Lung (tissue), 12 donors: ENCODE data around the gene AGR2. TPM values are rescaled to one million over a fixed set of nuclear protein-coding genes. Genes with fewer than 3 reads are reported as not detected.

ENCODE experiments used
- ATAC-seq: fragments of 200-7000 bp; cut with Tn5 transposase; one replicate; pipeline ENCODE4 v1.9.1; 2020; ENCODE audit warnings: moderate number of reproducible peaks; ENCODE audit not compliant: insufficient read depth, low FRiP score
- DNase-seq, 3 donors: peaks; one replicate each; pipeline ENCODE4 v3.0.0-alpha.2; 2013 to 2017
- H3K27ac ChIP-seq, 2 donors: one replicate each; pipeline ENCODE4 v1.5.1; 2013; ENCODE audit warnings: mild to moderate bottlenecking in 2 of 2, moderate library complexity in 2 of 2, control low read depth in 1 of 2, inconsistent platforms in 1 of 2, low read depth in 1 of 2, low read length in 1 of 2
- H3K27me3 ChIP-seq, 3 donors: one replicate each; pipeline ENCODE4 v1.5.1; 2013; ENCODE audit warnings: low read length in 2 of 3; ENCODE audit not compliant: control insufficient read depth in 3 of 3, insufficient read depth in 3 of 3
- H3K36me3 ChIP-seq, 4 donors: one replicate each; pipeline ENCODE4 v1.5.1; 2013; ENCODE audit warnings: low read length in 4 of 4, mild to moderate bottlenecking in 1 of 4, moderate library complexity in 1 of 4; ENCODE audit not compliant: control insufficient read depth in 4 of 4, insufficient read depth in 4 of 4
- H3K4me1 ChIP-seq, 5 donors: one replicate each; pipeline ENCODE4 v1.5.1; 2013; ENCODE audit warnings: low read length in 5 of 5, mild to moderate bottlenecking in 2 of 5, moderate library complexity in 1 of 5; ENCODE audit not compliant: control insufficient read depth in 5 of 5, insufficient read depth in 5 of 5
- H3K4me3 ChIP-seq: one replicate; pipeline ENCODE4 v1.5.1; 2013; ENCODE audit warnings: mild to moderate bottlenecking, control low read depth, moderate library complexity
- H3K9ac ChIP-seq, 2 donors: one replicate each; pipeline ENCODE4 v1.5.1; 2013; ENCODE audit warnings: low read length in 2 of 2, control low read depth in 1 of 2; ENCODE audit not compliant: insufficient read depth in 1 of 2
- H3K9me3 ChIP-seq, 4 donors: one replicate each; pipeline ENCODE4 v1.5.1; 2013; ENCODE audit warnings: low read length in 3 of 4, mild to moderate bottlenecking in 1 of 4, moderate library complexity in 1 of 4; ENCODE audit not compliant: control insufficient read depth in 4 of 4, insufficient read depth in 3 of 4
- CTCF ChIP-seq: IDR thresholded peaks from 2 replicates; pipeline ENCODE4 v1.5.1; 2012; ENCODE audit warnings: mild to moderate bottlenecking; ENCODE audit errors: control extremely low read depth, extremely low read depth
- WGBS, 2 donors: extraction: QIAGEN DNeasy Blood & Tissue Kit; methylation state at CpG; one replicate each; pipeline ENCODE4 v1.1.7; 2013; 5-methylcytosine and 5-hydroxymethylcytosine counted together
- polyA plus RNA-seq, 2 donors: library from polyadenylated mRNA; stranded (reverse); fragments of 200-250 nt; gene quantifications; one replicate each; pipeline ENCODE4 v1.2.1, GENCODE V29; 2013
- total RNA-seq, 2 donors: library from RNA; depleted of rRNA in 1 of 2; stranded (reverse); fragments of >200 nt in 1 of 2; gene quantifications; one replicate each; pipeline ENCODE4 v1.2.1, GENCODE V29; 2014 to 2021
- donor health status: control.
- donor health status: control.
- donor health status: Bipolar disorder and iron deficiency.
- donor health status: healthy.
- donor health status: DM: yes; HTN: yes; CAD: no.

The AGR2 gene
- total and polyA plus RNA-seq, 4 donors = 137 to 420 (median 290) TPM

GRCh38 chr7:16745645-16746044, 59.2 kb downstream of the AGR2 start:
- no peak overlapping the region for H3K4me3 ChIP-seq
- no peak overlapping the region for H3K9ac ChIP-seq
- no peak overlapping the region for H3K27ac ChIP-seq
- no peaks in the 10 kb centered on the region for H3K27me3 ChIP-seq
- ATAC-seq (no peak), DNase-seq (peak in 1 of 3 donors; percentile 34)
- TF ChIP-seq CTCF = no peak
- no peaks in the 10 kb centered on the region for H3K36me3 ChIP-seq
- H3K9me3 ChIP-seq = no peaks in the 10 kb centered on the region
- 23 to 75% methylated on average over 2 of the region's 2 CpGs for WGBS, 2 donors
- H3K4me1 ChIP-seq = peaks cover 0 to 48% (median 9%) of the 10 kb centered on the region in 5 donors

- no peak overlapping the region for H3K4me3 ChIP-seq
- peak overlapping the region in 1 of 2 donors; percentile 55 for H3K27ac ChIP-seq
- no peak overlapping the region for H3K9ac ChIP-seq
- WGBS, 2 donors = 59 to 69% methylated on average over 6 of the region's 6 CpGs
- DNase-seq (no peak), ATAC-seq (no peak)
- no peaks in the 10 kb centered on the region for H3K27me3 ChIP-seq
- no peaks in the 10 kb centered on the region for H3K9me3 ChIP-seq
- H3K36me3 ChIP-seq = no peaks in the 10 kb centered on the region
- no peak for TF ChIP-seq CTCF
- H3K4me1 ChIP-seq = peaks cover 0 to 56% (median 9%) of the 10 kb centered on the region in 5 donors
Observed at GRCh38 chr7:16744518-16745250, 60.1 kb downstream of the AGR2 start.

- peak overlapping the region in 1 of 2 donors; percentile 13 for H3K27ac ChIP-seq
- 45 to 56% methylated on average over 4 of the region's 4 CpGs for WGBS, 2 donors
- DNase-seq (peak in 2 of 3 donors; percentile 94 to 95), ATAC-seq (no peak)
- no peaks in the 10 kb centered on the region for H3K9me3 ChIP-seq
- H3K4me1 ChIP-seq = peaks cover 0 to 56% (median 9%) of the 10 kb centered on the region in 5 donors
- no peak for TF ChIP-seq CTCF
- no peaks in the 10 kb centered on the region for H3K36me3 ChIP-seq
- H3K4me3 ChIP-seq = no peak overlapping the region
- no peak overlapping the region for H3K9ac ChIP-seq
- no peaks in the 10 kb centered on the region for H3K27me3 ChIP-seq
Observed at GRCh38 chr7:16743236-16743635, 61.6 kb downstream of the AGR2 start.

- no peak overlapping the region for H3K4me3 ChIP-seq
- no peak overlapping the region for H3K27ac ChIP-seq
- no peak for DNase-seq
- H3K9me3 ChIP-seq = no peaks in the 10 kb centered on the region
- no peak overlapping the region for H3K9ac ChIP-seq
- 97% methylated on average over 3 of the region's 3 CpGs for WGBS, 2 donors
- ATAC-seq = no peak
- peaks cover 0 to 56% (median 9%) of the 10 kb centered on the region in 5 donors for H3K4me1 ChIP-seq
- TF ChIP-seq CTCF = no peak
- H3K36me3 ChIP-seq = no peaks in the 10 kb centered on the region
- H3K27me3 ChIP-seq = no peaks in the 10 kb centered on the region
Observed at GRCh38 chr7:16742547-16742946, 62.3 kb downstream of the AGR2 start.
